GM21447 (cell line): Measurements from ENCODE around the gene ETS1.

Experiments used
- ATAC-seq: cut with Tn5 transposase; IDR thresholded peaks from one replicate; pipeline ENCODE4 v1.9.1; 2021; ENCODE audit not compliant: unreplicated experiment

Gene ETS1

GRCh38 chr11:128544471-128545051, 42.8 kb downstream of the ETS1 start:
- ATAC-seq, result no peak

GRCh38 chr11:128540469-128540868, 46.9 kb downstream of the ETS1 start:
- no peak for ATAC-seq

GRCh38 chr11:128536506-128536905, 50.9 kb downstream of the ETS1 start:
- ATAC-seq, result no peak

- ATAC-seq, result no peak
These were observed 51.6 kb downstream of the ETS1 start for GRCh38 chr11:128535468-128536457.

GRCh38 chr11:128533472-128533871, 53.9 kb downstream of the ETS1 start:
- ATAC-seq, result no peak

- no peak for ATAC-seq
These were observed 54.7 kb downstream of the ETS1 start for GRCh38 chr11:128532572-128533091.

GRCh38 chr11:128532016-128532571, 55.3 kb downstream of the ETS1 start:
- ATAC-seq, result no peak

- ATAC-seq, result no peak
These were observed 55.8 kb downstream of the ETS1 start for GRCh38 chr11:128531588-128531987.

GRCh38 chr11:128530118-128531074, 57.0 kb downstream of the ETS1 start:
- no peak for ATAC-seq

- ATAC-seq, result no peak
These were observed 59.1 kb downstream of the ETS1 start for GRCh38 chr11:128528294-128528693.

GRCh38 chr11:128527046-128527445, 60.3 kb downstream of the ETS1 start:
- ATAC-seq, result no peak

GRCh38 chr11:128525411-128526243, 61.7 kb downstream of the ETS1 start:
- ATAC-seq, result no peak

GRCh38 chr11:128524172-128524571, 63.2 kb downstream of the ETS1 start:
- ATAC-seq, result no peak

GRCh38 chr11:128523641-128524040, 63.7 kb downstream of the ETS1 start:
- ATAC-seq, result no peak

- peak; percentile 10 for ATAC-seq
These were observed 64.3 kb downstream of the ETS1 start for GRCh38 chr11:128522943-128523518.

- peak; percentile 62 for ATAC-seq
These were observed 65.1 kb downstream of the ETS1 start for GRCh38 chr11:128522055-128522942.

- no peak for ATAC-seq
These were observed 65.7 kb downstream of the ETS1 start for GRCh38 chr11:128521682-128522054.

- ATAC-seq, result no peak
These were observed 66.3 kb downstream of the ETS1 start for GRCh38 chr11:128520888-128521681.
